NCI-H1417 (cell line): ENCODE data around the gene TMEM198.
A peak's percentile ranks its signal among the peaks of the same experiment; 100 is the strongest.

ENCODE experiments used
- DNase-seq, 3 experiments: peaks; one replicate each; lab custom pipeline; 2025; lab: John Stamatoyannopoulos, UW

Gene TMEM198

DNA sequence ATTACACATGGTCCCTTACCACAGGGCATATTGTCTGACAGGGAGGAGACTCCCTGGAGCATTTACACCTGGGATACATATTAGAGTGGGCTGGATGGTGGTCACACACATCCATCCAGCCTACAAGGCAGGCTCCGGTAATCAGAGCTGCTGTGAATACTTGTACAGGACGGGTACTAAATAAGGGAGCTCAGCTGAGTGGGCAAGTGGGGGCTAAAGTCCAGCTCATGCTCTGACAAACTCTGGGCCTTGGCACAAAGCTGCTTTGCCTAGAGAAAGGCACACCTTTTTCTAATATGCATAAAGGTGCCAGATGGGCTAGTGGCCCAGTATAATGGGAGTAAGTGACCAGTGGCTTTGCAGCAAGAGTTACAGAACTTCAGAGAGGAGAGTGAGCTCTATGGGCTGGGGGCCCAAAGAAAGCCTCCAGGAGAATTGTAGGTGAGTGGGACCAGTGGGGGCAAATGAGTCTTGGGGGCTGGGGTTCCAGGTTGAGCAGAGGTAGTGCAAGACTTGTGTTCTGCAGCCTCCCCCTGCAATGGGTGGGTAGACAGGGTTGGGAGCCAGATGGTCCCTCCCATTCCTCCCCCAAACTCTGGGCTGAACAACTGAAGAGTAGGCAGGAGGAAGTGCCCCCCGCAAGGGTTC is 1.6 kb downstream of the TMEM198 start:
- no peak for DNase-seq

- no peak for DNase-seq
These were observed 2.1 kb downstream of the TMEM198 start for GRCh38 chr2:219545943-219546352.

DNA sequence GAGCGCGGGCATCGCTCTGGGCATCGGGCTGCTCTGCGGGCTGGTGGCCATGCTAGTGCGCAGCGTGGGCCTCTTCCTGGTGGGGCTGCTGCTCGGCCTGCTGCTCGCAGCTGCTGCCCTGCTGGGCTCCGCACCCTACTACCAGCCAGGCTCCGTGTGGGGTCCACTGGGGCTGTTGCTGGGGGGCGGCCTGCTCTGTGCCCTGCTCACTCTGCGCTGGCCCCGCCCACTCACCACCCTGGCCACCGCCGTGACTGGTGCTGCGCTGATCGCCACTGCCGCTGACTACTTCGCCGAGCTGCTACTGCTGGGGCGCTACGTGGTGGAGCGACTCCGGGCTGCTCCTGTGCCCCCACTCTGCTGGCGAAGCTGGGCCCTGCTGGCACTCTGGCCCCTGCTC is 3.8 kb downstream of the TMEM198 start:
- DNase-seq, result no peak

DNA sequence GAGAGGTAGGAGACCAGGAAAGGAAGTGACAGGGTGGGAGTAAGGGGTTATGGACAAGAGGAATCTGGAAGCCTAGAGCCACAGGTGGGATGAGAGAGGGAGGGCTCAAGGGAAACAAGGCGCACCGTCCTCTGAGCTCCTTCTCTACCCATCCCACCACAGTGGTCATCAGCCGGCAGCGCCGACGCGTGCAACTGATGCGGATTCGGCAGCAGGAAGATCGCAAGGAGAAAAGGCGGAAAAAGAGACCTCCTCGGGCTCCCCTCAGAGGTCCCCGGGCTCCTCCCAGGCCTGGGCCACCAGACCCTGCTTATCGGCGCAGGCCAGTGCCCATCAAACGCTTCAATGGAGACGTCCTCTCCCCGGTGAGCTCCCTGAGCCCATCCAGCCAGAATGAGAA is 5.2 kb downstream of the TMEM198 start:
- no peak for DNase-seq

GRCh38 chr2:219549619-219550018 is 5.8 kb downstream of the TMEM198 start:
- no peak for DNase-seq

DNA sequence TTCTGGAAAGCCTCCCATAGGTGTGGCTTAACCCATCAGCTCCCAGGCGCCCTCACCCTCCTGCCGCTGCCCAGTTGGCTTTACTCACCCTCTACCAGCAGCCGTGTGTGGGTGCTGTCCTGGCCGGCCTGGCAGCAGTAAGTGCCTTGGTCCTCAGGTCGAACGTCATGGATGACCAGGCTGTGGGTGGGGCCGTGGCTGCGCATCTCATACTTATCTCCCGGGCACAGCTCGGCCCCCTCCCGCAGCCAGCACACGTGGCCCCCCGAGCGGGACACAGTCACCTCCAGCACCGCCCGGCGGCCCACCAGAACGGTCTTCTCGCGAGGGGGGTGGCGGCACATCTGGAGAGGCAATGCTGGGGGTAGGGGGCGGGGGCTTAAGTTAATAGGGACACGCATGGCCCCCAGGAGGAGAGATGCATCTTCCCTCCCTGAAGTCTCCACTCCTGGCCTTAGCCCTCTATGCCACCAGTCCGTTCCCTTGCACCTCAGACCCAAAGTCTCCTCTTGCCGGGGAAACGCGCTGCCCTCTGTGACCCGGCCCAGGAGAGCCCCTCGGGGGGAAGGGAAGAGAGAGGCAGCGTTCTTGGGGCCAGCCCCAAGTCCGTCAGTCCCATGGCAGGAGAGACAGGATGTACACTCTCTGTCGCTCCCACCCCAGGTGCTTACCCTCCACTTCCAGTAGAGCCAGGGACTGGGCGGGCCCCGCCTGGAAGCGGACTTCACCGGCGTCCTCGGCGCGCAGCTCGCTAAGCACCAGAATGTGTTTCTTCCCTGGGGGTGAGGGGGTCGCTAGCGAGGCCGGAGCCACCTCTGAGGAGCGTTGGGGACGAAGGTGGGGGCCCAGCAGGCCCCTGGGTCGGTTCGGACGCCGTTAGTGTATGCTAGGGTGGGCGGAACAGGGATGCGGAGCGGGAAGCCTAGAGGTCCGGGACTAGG is 7.9 kb downstream of the TMEM198 start:
- peak in 2 of 3 experiments; percentile 40 to 86 for DNase-seq

DNA sequence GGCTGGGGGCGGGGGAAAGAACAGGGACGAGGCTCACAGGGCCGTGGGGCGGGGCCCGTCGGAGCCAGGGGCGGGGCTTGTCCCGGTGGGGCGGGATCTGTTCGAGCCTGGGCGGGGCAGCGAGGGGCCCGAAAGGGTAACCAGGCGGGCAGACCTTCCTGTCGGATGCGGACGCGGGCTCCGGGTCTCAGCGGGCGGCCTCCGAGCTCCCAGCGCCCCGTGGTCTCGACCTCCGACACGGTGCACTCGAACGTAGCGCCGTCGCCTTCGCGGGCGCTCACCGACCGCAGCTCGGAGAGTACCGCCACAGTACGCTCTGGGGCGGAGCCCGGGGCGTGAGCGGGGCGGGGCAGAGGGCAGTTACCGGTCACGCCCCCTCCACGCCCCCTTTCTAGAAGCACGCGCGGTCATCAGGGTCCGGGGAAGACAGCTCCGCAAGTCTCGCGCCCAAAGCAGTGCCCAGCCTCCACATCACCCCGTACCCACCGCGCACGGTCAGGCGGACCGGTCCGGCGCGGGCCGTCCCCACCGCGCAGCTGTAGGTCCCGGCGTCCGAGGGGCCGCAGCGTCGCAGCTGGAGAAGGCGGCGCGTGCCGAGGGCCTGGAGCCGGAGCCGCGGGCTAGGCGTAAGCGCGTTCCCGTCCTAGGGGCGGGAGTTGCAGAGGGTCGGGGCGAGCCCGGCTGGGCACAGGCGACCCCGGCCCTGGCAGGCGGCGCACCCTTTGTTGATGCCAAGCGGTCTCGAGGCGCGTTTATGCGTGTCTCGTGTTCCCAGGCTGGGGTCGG is 8.7 kb downstream of the TMEM198 start:
- peak; percentile 72 to 94 (median 94) for DNase-seq

- no peak for DNase-seq
These were observed 9.3 kb downstream of the TMEM198 start for GRCh38 chr2:219553168-219553417.

DNA sequence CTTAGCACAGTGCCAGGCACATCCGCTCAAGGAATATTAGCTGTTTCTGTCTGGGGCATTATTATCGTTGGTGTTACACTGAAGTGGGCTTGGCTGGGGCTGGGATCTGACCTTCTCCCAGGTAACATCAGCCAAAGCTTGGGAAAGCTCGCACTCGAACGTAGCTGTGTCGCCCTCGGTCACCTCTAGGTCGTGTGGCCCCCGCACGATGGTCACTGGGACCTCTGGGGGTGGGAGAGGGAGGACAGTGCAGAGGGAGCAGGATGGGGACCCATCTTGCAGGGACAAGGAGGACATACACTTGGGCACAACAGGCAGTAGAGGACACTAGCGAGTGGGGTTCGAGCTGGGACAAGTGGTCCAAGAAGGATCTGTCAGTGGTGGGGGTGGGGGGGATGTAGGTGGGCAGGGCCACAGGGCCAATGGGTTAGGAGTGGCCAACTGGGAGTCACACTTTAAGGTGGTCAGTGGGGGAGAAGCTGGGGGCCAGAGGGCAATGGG is 9.7 kb downstream of the TMEM198 start:
- DNase-seq, result no peak

- no peak for DNase-seq
These were observed 10.5 kb downstream of the TMEM198 start for GRCh38 chr2:219554350-219554749.

DNA sequence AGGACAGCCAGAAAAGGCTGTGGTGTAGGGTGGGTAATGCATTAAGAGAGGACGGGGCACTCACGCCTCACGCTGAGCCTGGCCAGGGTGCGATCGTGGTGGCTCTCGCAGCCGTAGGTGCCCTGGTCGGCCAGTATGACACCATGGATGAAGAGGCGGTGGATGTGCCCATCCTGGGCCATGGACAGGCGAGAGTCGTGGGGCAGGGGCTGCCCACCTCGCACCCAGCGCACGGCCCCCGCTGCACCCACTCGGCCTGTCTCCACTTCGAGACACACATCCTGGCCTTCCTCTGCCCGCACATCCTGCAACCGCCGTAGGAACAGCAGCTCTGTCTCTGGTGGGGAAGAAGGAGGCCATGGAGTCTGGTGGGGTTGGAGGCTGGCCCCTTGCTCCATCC is 12.1 kb downstream of the TMEM198 start:
- DNase-seq, result no peak

- DNase-seq, result no peak
These were observed 12.6 kb downstream of the TMEM198 start for GRCh38 chr2:219556413-219556812.

DNA sequence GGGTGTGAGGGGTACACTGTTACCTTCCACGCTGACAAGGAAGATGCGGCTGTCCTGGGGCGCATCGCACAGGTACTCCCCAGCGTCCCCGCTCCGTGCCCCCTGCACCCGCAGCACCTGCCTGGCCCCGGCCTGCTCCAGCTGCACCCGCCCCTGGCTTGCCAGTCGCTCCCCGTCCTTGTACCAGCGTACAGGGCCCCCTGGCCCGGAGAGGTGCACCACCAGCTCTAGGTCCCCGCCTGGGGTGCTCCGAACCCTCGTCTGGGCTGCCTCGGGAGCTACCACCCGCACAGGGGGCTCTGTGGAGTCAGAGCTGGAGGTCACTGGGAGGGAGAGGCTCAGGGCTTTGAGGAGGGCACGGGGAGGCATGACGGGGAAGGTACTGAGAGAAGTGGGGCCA is 13.5 kb downstream of the TMEM198 start:
- DNase-seq, result no peak

DNA sequence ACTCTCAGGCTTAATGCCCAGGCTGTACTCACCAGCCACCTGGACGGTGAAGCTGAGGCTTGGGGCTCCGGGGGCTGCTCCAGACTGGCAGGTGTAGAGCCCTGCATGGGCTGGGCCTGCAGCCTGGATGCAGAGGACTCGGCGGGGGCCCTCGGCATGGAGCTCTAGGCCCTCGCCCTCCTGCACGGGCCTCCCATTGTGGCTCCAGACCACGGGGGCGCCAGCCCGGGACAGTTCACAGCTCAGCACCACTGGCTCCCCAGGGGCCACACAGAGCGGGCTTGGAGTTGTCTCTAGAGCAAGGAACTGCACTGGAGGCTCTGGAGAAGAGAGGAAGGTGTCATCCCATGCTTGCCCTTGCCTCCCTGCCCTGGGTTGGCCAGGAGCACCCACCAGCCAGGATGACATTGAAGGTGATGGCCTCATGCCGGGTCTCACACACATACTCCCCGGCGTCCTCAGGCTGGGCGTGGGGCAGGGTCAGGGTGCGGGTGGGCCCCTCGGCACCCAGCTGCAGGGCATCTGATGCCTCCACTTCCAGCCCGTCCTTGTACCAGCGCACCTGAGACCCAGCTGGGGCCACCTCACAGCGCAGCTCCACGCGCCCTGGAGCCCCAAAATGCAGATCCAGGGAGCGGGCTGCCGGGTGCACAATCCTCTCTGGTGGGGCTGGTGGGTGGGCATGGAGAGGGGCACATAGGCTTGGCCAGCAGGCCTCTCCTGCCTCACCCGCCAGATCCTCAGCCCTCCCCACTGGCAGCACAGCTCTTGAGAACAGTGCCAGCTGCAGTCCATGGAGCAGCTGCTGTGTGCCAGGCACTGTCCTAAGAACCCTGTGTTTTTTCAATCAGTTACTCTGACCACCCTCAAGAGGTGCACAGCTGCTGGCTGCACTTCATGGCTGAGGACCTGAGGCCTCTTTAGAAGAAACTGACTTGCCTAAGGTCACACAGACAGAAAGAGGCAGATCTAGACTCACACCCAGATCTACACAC is 14.3 kb downstream of the TMEM198 start:
- DNase-seq, result no peak

DNA sequence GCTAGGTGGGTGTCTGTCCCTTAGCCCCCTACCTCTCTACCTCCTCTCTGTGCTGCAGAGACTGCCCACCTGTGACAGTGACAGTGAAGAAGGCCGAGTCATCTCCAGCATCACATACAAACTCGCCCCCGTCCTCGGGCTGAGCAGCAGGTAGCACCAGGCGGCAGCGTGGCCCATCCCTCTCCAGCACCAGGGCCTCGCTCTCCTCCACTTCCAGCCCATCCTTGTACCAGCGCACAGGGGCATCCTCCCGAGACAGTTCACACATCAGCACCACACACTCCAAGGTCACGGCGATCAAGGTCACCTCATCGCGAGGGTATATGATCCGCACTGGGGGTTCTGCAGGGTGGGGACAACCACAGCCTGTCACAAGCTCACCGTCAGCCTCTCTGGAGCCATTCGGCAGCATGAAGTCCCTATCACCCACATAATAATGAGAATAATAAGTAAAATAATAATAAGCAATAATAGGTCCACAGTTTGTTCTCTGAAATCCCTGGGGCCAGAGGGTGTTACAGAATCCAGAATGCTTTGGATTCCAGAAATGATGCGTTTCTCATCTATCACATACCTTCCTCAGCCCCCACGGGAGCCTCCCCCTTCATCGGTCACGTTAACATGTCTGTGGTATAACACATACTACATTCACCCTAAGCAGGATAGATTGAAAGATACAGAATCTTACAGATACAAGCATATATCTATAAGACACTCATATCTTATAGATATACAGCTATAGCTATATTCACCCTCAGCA is 15.5 kb downstream of the TMEM198 start:
- no peak for DNase-seq

- no peak for DNase-seq
These were observed 16.4 kb downstream of the TMEM198 start for GRCh38 chr2:219560037-219560892.

- DNase-seq, result no peak
These were observed 17.0 kb downstream of the TMEM198 start for GRCh38 chr2:219560893-219561178.

- DNase-seq, result no peak
These were observed 17.6 kb downstream of the TMEM198 start for GRCh38 chr2:219561179-219562048.
